ENCODE data around the gene FASTKD2. TPM values are rescaled to one million over a fixed set of nuclear protein-coding genes. Genes with fewer than 3 reads are reported as not detected.

Gene FASTKD2
- polyA plus RNA-seq: 33.9 TPM
- long read RNA-seq, donor 1, partial matches to known transcripts: 0 of 4 reads
- long read RNA-seq, donor 1, other reads (novel, unspliced or antisense): 0 of 4 reads
- long read RNA-seq, donor 2, transcript FASTKD2-201 (12 exons, 3,188 nt): major isoform, 9 of 29 reads
- long read RNA-seq, donor 2, partial matches to known transcripts: 17 of 29 reads
- long read RNA-seq, donor 2, other reads (novel, unspliced or antisense): 0 of 29 reads
- long read RNA-seq, donor 3: 0 reads
- long read RNA-seq, donor 4, partial matches to known transcripts: 0 of 1 reads
- long read RNA-seq, donor 4, other reads (novel, unspliced or antisense): 0 of 1 reads
- long read RNA-seq, donor 5, transcript FASTKD2-201 (12 exons, 3,188 nt): major isoform, 7 of 7 reads
- long read RNA-seq, donor 5, partial matches to known transcripts: 0 of 7 reads
- long read RNA-seq, donor 5, other reads (novel, unspliced or antisense): 0 of 7 reads
- long read RNA-seq, donor 6, transcript FASTKD2-201 (12 exons, 3,188 nt): major isoform, 6 of 19 reads
- long read RNA-seq, donor 6, partial matches to known transcripts: 10 of 19 reads
- long read RNA-seq, donor 6, other reads (novel, unspliced or antisense): 0 of 19 reads
- long read RNA-seq, donor 7, partial matches to known transcripts: 8 of 12 reads
- long read RNA-seq, donor 7, other reads (novel, unspliced or antisense): 0 of 12 reads
- long read RNA-seq, donor 8, transcript FASTKD2-202 (12 exons, 2,586 nt): major isoform, 5 of 17 reads
- long read RNA-seq, donor 8, transcript FASTKD2-201 (12 exons, 3,188 nt): major isoform, 5 of 17 reads
- long read RNA-seq, donor 8, partial matches to known transcripts: 6 of 17 reads
- long read RNA-seq, donor 8, other reads (novel, unspliced or antisense): 0 of 17 reads
- long read RNA-seq, donor 9, partial matches to known transcripts: 11 of 16 reads
- long read RNA-seq, donor 9, other reads (novel, unspliced or antisense): 0 of 16 reads
- long read RNA-seq, donor 10, transcript FASTKD2-202 (12 exons, 2,586 nt): major isoform, 10 of 23 reads
- long read RNA-seq, donor 10, transcript FASTKD2-201 (12 exons, 3,188 nt): minor isoform, 6 of 23 reads
- long read RNA-seq, donor 10, partial matches to known transcripts: 7 of 23 reads
- long read RNA-seq, donor 10, other reads (novel, unspliced or antisense): 0 of 23 reads
- long read RNA-seq, donor 11, partial matches to known transcripts: 6 of 10 reads
- long read RNA-seq, donor 11, other reads (novel, unspliced or antisense): 0 of 10 reads

DNA sequence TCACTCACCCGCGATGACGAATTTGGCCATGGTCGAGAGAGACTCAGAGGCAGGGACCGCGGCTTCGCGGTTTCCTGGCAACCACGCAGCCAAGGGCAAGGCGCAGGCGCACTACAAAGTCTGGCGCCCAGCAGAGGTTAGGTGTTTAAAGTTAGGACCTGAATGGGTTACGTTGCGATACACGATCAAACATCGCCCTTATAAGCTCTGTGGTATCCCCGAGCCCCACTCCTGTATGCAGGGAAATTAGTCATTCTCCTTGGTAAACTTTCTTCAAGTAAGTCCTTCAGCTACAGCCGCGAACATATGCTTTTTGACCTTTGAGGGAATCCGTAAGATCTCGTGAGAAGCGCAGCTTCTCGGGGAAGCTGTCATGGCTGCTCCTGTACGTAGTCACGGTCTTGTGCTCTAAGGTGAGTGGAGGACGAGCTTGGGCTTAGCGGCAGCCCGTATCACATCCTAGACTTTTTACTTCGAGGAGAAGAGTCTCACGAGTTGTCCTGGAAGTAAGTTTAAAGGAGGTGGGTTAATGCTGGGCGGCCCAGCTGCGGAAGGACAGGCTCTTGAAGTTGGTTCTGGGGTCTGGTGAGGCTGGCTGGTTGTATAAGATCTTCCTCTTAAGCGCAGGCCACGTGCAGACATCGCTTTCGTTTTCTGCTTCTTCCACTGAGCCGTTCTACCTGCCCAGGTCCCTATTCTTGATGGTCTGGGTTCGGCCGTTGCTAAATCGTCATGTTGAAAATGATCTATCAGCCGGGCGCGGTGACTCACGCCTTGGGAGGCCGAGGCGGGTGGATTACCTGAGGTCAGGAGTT is at the start of gene FASTKD2, which contains the start of gene MDH1B:
TSS of gene FASTKD2 (plus strand) at position 365 of the 815 bp plus-strand sequence. CDS start 1,088 bp downstream, outside the sequence.
TSS of gene MDH1B (minus strand) at position 87 of the 815 bp plus-strand sequence. CDS start at position 30, 57 bp downstream.
- Histone ChIP-seq H3K4me1 (ENCODE audit: control insufficient read depth, insufficient read depth, low read length) (peaks cover 4% of the 10 kb centered on the region), H3K27me3 (ENCODE audit: control insufficient read depth, insufficient read depth, low read length) (peaks cover 4% of the 10 kb centered on the region), H3K27ac (ENCODE audit: low read length) (peak within 1 kb of the TSS; percentile 69), H3K9me3 (ENCODE audit: control insufficient read depth, low read depth, low read length) (no peaks in the 10 kb centered on the region), H3K4me3 (ENCODE audit: low read length) (peak within 1 kb of the TSS; percentile 76), H3K36me3 (ENCODE audit: control insufficient read depth, insufficient read depth, low read length) (peaks cover 12% of the 10 kb centered on the region)
- peak; percentile 93 to 98 for DNase-seq
- WGBS (ENCODE audit: insufficient coverage, low lambda C conversion rate): no CpG with 5 or more reads among the region's 46 CpGs

DNA sequence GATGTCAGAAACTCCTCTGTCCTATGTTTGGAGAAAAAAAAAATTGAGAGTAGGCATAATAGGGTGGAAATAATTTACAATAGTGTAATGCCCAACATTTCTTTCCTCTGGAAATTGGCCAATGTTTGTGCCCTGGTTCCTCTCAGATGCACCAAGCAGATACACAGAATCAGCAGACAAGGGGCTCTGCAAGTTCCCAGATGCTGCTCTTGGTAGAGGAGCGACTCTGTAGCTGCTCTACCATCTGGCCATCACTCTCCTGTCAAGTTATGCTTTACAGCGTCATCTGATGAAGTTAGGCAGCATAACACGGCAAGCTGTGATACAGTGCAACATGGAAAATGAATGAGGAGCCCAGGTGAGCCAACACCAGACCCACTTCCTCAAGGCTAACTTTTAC is 48.8 kb upstream of the FASTKD2 start:
- no peaks in the 10 kb centered on the region for H3K4me1 ChIP-seq (ENCODE audit: control insufficient read depth, insufficient read depth, low read length)
- H3K4me3 ChIP-seq (ENCODE audit: low read length): no peak overlapping the region
- peaks cover 2% of the 10 kb centered on the region for H3K27me3 ChIP-seq (ENCODE audit: control insufficient read depth, insufficient read depth, low read length)
- DNase-seq: no peak
- H3K9me3 ChIP-seq (ENCODE audit: control insufficient read depth, low read depth, low read length): no peaks in the 10 kb centered on the region
- no peak overlapping the region for H3K27ac ChIP-seq (ENCODE audit: low read length)
- H3K36me3 ChIP-seq (ENCODE audit: control insufficient read depth, insufficient read depth, low read length): no peaks in the 10 kb centered on the region
- no CpG with 5 or more reads among the region's 3 CpGs for WGBS (ENCODE audit: insufficient coverage, low lambda C conversion rate)

DNA sequence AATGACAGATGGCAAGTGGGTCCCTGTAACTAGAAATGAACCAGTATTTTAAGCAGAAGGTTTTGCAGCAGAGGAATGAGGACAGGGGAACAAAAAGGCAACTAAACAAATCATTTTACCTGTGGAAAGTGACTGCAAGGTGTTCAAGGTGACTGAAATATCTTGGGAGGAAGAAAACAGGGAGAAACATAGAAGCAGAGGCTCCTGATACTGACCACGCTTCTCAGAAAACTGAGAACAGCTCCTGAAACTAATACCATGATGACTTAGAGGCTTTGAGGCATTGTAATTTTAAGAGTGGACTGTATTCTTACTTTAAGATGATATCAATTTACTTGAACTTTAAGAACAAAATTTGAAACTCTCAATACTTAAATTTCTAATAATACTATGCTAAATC is 47.1 kb upstream of the FASTKD2 start, which contains the start of gene DYTN:
TSS of gene DYTN (minus strand) at position 101 of the 400 bp plus-strand sequence. CDS start 117 bp downstream, outside the sequence.
- peaks cover 2% of the 10 kb centered on the region for H3K27me3 ChIP-seq (ENCODE audit: control insufficient read depth, insufficient read depth, low read length)
- DNase-seq: no peak
- H3K4me1 ChIP-seq (ENCODE audit: control insufficient read depth, insufficient read depth, low read length): no peaks in the 10 kb centered on the region
- H3K9me3 ChIP-seq (ENCODE audit: control insufficient read depth, low read depth, low read length): no peaks in the 10 kb centered on the region
- no peak within 1 kb of the TSS for H3K27ac ChIP-seq (ENCODE audit: low read length)
- WGBS (ENCODE audit: insufficient coverage, low lambda C conversion rate): no CpG with 5 or more reads among the region's 1 CpG
- no peak within 1 kb of the TSS for H3K4me3 ChIP-seq (ENCODE audit: low read length)
- no peaks in the 10 kb centered on the region for H3K36me3 ChIP-seq (ENCODE audit: control insufficient read depth, insufficient read depth, low read length)

DNA sequence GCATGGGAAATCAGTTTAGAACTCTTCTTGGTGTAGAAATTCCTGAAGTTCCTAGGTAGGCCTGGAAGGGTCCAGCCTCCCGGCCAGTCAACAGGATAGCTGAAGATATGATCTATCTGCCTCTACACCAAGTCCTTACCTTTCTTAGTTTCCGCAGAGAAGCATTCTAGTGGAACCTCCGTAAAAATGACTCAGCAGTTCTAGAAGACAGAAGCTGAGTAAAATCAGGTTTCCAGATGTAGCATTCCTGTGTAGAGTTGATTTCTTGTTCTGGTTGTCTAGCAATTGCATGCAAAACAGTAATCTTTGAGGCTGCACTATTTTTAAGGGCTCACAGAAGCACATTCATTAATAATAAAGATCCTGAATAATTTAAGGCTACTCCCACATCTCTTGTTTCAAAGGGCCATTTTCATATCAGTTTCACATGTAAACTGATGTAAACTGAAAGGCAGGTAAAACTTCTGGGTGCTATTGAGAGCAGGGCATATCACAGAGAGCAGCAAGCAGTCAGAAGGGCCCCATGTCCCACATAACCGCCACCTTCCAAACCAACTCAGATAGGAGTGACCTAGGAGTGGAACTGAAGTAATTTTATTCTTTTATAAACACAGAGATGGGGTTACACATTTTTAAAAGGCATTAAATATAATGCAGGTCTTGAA is 44.0 kb upstream of the FASTKD2 start:
- no CpG with 5 or more reads among the region's 4 CpGs for WGBS (ENCODE audit: insufficient coverage, low lambda C conversion rate)
- Histone ChIP-seq H3K36me3 (ENCODE audit: control insufficient read depth, insufficient read depth, low read length) (no peaks in the 10 kb centered on the region), H3K9me3 (ENCODE audit: control insufficient read depth, low read depth, low read length) (no peaks in the 10 kb centered on the region), H3K27ac (ENCODE audit: low read length) (no peak overlapping the region), H3K27me3 (ENCODE audit: control insufficient read depth, insufficient read depth, low read length) (no peaks in the 10 kb centered on the region), H3K4me1 (ENCODE audit: control insufficient read depth, insufficient read depth, low read length) (no peaks in the 10 kb centered on the region), H3K4me3 (ENCODE audit: low read length) (no peak overlapping the region)
- no peak for DNase-seq

DNA sequence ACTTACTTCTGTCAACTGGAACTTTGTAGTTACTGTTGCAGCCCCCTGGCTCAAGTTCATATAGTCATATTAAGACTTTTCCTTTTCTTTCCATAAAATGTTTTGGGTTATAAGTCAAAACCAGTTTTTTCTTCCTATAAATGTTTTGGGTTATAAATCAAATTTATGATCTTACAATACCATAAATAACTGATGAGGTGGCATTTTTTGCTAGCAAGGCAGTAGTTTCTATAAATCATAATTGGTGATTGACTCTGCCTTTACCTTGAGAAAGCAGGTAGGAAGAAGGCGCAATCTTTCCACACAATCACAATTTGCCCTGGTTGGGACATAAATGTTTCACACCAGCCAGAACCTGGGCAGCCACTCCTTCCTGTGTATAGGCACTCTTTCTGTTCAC is 42.1 kb upstream of the FASTKD2 start:
- no peak for DNase-seq
- no peak overlapping the region for H3K4me3 ChIP-seq (ENCODE audit: low read length)
- H3K27ac ChIP-seq (ENCODE audit: low read length): no peak overlapping the region
- H3K4me1 ChIP-seq (ENCODE audit: control insufficient read depth, insufficient read depth, low read length): no peaks in the 10 kb centered on the region
- H3K9me3 ChIP-seq (ENCODE audit: control insufficient read depth, low read depth, low read length): no peaks in the 10 kb centered on the region
- H3K36me3 ChIP-seq (ENCODE audit: control insufficient read depth, insufficient read depth, low read length): no peaks in the 10 kb centered on the region
- WGBS (ENCODE audit: insufficient coverage, low lambda C conversion rate): no CpG with 5 or more reads among the region's 1 CpG
- H3K27me3 ChIP-seq (ENCODE audit: control insufficient read depth, insufficient read depth, low read length): no peaks in the 10 kb centered on the region

DNA sequence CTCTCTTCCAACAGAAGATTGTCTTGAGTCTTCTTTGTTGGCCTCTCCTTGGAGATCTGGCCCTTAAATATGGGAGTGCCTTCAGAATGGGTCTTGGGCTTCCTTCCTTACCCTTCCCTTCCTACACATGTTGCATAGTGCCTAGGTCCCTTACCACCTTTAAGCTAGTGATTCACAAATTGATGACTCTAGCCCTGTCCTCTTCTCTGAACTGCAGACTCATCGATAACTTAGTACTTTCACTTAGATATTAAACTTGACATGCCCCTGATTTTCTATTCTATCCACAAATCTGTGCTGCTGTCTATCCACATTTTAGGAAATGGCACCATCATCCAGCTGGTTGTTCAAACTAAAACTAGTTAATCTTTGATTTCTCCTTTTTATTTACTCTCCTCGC is 38.1 kb upstream of the FASTKD2 start:
- H3K36me3 ChIP-seq (ENCODE audit: control insufficient read depth, insufficient read depth, low read length): no peaks in the 10 kb centered on the region
- H3K9me3 ChIP-seq (ENCODE audit: control insufficient read depth, low read depth, low read length): no peaks in the 10 kb centered on the region
- no peaks in the 10 kb centered on the region for H3K4me1 ChIP-seq (ENCODE audit: control insufficient read depth, insufficient read depth, low read length)
- no peak for DNase-seq
- WGBS (ENCODE audit: insufficient coverage, low lambda C conversion rate): 100% methylated on average over 1 of the region's 2 CpGs
- H3K4me3 ChIP-seq (ENCODE audit: low read length): no peak overlapping the region
- no peak overlapping the region for H3K27ac ChIP-seq (ENCODE audit: low read length)
- H3K27me3 ChIP-seq (ENCODE audit: control insufficient read depth, insufficient read depth, low read length): no peaks in the 10 kb centered on the region

DNA sequence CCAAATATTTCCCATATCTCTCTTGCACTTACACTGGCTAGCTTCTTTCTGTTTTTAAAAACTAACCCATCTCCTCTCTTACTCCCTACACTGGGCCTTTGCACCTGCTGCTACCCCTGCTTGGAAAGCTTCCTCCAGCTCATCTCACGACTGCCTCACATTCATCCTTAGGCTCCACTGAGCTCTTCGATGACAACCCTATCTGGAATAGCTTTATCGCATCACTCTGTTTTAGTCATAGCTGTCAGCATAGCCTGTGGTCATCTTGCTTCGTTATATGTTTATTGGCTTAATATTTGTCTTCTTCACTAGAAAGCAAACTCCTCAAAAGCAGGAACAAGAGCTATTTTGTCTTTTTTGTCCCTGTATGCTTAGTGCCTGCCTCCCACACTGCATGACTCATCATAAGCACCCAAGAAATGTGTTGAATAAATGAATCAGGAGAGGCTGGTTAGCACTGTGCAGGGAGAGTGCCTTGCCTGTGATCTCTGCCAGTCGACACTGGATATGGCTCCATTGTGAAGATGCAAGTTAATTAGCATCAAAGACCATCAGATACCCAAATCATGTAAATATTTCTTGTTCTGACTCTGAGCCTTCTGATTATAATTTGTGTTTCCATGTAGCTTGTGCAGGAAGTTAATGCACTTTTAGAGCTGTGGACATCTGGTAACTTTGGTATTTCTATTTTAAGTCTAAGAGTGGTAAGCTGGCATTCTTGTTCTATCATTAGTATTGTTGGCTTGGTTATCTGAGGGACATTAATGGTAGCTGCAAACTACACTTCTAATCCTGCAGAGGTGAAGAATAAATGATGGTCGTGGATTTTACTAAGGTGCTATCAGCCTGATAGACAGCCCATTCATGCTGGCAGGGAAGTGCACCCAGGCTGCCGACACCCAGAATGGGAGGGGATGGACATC is 36.9 kb upstream of the FASTKD2 start:
- no peak for DNase-seq
- WGBS (ENCODE audit: insufficient coverage, low lambda C conversion rate): no CpG with 5 or more reads among the region's 7 CpGs
- Histone ChIP-seq H3K27me3 (ENCODE audit: control insufficient read depth, insufficient read depth, low read length) (no peaks in the 10 kb centered on the region), H3K36me3 (ENCODE audit: control insufficient read depth, insufficient read depth, low read length) (no peaks in the 10 kb centered on the region), H3K9me3 (ENCODE audit: control insufficient read depth, low read depth, low read length) (no peaks in the 10 kb centered on the region), H3K27ac (ENCODE audit: low read length) (no peak overlapping the region), H3K4me3 (ENCODE audit: low read length) (no peak overlapping the region), H3K4me1 (ENCODE audit: control insufficient read depth, insufficient read depth, low read length) (no peaks in the 10 kb centered on the region)

DNA sequence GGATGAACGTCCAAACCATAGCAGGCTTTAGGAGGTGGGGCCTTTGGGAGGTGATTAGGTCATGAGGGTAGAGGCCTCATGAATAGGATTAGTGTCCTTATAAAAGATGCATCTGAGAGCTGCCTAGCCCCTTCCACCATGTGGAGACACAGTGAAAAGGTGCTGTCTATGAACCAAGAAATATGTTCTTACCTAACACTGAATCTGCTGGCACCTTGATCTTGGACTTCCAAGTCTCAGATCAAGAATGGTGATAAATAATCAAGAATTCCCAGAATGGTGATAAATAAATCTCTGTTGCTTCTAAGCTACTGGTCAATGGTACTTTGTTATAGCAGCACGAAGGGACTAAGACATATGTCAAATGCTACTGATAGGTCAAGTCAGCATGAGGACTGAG is 32.1 kb upstream of the FASTKD2 start:
- Histone ChIP-seq H3K36me3 (ENCODE audit: control insufficient read depth, insufficient read depth, low read length) (no peaks in the 10 kb centered on the region), H3K27ac (ENCODE audit: low read length) (no peak overlapping the region), H3K4me3 (ENCODE audit: low read length) (no peak overlapping the region), H3K27me3 (ENCODE audit: control insufficient read depth, insufficient read depth, low read length) (no peaks in the 10 kb centered on the region), H3K4me1 (ENCODE audit: control insufficient read depth, insufficient read depth, low read length) (no peaks in the 10 kb centered on the region), H3K9me3 (ENCODE audit: control insufficient read depth, low read depth, low read length) (no peaks in the 10 kb centered on the region)
- no peak for DNase-seq
- WGBS (ENCODE audit: insufficient coverage, low lambda C conversion rate): no CpG with 5 or more reads among the region's 2 CpGs
